TTC549 (cell line): Measurements from ENCODE around the gene ZNF512.

Experiments
- FAIRE-seq: peaks from 2 replicates; lab custom pipeline; 2012; peaks lifted over from hg19 to GRCh38; lab: Jason Lieb, UNC

The ZNF512 gene

DNA sequence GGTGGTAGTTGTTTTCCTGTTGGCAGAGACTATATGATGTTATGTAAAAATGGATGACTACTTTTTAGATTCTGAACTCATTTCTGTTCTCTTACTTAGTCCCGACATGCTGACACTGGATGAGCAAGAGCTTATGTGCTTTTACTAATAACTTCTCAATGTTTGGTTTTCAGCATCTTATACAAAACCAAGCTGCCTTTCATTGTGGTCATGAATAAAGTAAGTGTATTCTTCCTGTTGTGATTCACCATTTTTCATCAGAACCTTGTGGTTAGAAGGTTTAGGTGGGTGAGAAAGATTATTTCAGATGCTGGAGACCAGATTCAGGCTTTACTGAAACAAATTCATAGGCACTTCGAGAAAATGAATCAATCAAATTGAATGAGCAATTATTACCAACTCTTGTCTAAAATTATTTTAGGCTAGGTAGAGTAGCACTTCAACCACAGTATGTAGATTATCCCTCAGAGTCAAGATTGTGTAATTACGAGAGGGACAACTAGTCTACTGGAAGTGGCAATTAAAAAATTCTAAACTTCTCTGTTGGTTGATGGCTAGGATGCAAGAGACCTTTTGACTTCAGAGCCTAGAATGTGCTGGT, 55.3 kb downstream of the ZNF512 start:
- no peak for FAIRE-seq

DNA sequence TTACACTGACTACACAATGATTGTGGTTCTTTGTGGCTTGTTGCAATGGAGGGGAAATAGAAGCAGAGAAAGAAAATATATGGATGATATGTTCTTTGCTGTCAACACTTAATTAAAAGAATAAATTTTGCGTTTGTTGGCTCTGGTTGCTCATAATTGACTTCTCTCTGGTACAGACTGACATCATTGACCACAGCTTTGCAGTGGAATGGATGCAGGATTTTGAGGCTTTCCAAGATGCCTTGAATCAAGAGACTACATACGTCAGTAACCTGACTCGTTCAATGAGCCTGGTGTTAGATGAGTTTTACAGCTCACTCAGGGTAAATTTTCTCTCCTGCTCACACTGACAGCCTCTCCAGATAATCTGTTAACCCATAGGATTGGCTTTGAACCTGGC, 55.9 kb downstream of the ZNF512 start:
- FAIRE-seq, result no peak

DNA sequence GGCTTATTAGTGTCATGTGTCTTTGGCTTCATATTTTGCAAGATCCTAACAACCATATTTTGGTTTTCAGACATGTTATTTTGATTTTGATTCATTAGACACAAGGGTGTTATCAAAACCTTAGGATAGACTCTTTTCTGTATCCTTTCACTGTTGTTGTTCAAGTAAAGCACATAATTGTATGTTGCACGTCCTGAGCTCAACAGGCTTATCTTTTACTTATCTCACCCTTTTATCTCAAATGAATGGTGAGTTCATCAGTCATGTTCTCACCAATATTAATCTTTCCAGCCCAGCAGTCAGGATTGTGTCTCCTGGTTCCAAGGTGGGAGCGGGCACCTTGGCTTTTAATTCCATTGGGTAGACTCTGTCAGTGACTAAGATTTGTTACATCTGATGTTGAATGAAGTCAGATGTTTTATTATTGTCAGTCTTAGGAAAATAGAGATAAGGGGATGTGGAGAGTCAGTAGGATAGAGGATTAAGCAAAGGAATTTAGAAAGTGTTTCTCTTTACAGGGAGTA, 57.9 kb downstream of the ZNF512 start:
- FAIRE-seq, result no peak

DNA sequence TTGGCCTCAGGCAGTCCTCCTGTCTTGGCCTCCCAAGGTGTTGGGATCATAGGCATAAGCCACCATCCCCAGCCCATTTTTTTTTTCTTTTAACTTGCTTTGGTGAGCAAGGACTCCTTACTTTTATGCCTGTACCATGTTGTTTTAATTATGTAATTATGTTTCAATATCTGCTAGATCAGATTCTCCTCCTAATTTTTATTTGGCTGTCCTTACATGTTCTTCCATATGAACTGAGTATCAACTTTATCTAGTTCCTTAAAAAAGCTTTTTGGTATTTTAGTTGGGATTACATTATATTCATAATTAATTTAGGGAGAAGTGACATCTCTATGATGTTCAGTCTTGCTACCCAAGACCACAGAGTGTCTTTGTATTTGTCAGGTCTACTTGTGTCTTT, 62.4 kb downstream of the ZNF512 start:
- peak; percentile 9 for FAIRE-seq

DNA sequence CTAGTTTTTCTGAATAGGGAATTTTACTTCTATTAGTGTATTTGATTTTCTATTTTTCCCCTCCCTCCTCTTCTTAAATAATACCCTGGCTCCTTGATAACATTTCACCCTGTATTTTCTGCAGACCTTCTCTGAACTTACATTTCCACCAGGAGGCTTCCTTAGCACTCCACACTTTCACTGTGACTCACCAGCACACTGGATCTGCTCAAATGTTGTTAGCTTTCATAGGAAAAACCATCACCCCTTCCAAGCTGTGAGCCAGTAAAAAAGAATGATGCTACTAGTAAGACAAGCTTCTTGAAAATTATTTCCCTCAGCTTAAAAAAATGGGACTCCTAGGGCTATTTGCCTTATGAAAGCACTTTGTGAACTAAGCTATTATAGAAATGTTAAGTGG, 64.4 kb downstream of the ZNF512 start:
- no peak for FAIRE-seq

DNA sequence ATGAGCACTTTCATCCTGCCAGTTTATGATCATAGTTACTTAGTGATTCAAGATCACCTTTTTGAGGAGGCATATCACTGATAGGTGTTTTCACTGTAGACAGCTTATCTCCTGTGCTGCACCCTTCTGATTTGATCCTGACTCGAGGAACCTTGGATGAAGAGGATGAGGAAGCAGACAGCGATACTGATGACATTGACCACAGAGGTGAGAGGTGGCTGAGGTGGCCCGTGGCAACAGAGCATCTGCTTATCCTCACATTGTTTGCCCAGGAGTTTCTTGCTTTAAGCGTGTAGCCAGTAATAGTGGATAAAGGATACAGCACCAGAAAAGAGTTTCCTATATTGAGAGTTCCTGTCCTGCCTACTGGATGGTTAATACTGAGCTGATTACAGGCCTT, 64.9 kb downstream of the ZNF512 start:
- no peak for FAIRE-seq

DNA sequence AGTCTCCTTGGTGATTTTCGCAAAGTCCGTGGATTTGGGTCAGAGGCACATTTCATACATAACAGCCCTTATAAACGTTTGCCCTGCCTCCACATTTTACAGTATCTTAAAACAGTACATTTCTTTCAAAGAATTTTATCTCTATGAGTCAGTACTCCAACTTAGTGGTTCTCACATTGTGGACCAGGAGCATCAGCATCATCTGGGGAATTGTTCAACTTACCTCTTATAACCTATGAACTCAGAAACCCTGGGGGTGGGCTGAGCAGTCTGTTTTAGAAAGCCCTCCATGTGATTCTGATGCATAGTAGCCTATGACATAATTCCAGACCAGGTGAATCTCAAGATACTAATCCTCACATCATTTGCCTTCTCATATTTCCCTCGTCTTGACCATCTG, 68.2 kb downstream of the ZNF512 start:
- FAIRE-seq, result no peak

DNA sequence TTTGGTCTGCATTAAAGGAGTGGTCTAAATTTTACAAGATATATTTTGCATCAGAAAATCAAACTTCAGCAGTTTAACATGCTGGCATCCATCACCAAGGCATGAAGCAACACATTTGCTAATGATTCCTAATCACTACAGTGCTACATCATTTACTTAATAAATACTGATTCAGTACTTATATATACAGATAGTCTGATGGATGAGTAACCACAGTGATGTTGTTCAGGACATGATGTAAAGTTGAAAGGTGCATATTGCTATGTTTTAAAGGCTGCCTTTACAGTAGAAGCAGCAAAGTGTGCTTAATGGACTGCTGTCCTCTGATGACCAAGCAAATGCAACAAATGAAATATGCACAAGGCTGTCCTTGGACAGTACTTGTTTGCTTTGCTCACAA, 69.5 kb downstream of the ZNF512 start:
- FAIRE-seq, result no peak

DNA sequence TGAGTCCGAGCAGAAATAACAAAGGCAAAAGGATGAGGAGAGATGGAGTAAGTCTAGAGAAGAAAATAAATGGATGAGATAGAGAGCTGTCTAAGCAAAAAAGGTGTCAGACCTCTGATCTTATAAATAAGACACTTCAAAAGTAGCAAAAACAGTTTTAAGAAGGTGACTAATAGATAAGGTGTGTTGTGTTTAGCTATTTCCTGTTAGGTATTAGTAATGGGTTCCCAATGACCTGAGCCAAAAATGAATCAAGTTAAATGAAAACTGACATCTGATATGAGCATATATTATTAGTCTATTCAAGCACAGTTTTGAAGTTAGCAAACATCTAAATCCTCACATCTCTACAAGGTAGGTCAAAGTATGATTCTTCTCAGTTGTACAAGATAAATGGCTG, 69.9 kb downstream of the ZNF512 start:
- FAIRE-seq, result no peak

DNA sequence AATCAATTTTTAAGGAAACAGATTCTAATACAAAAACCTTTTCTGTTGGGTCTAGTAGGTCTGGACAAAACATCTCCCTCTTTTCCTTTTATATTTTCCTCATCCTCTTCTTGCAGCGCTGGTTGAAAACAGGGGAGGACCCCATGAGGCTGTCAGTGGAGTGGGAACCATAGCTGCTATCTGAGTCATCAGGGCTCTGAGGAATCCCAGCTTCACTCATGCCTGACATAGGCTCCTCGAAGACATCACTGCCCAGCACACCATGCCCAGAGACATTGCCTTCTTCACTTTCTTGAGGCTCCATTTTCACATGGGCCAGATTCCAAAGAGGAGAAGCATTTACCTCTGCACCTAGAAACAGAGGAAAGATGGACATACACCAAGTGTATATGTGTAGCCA, 70.6 kb downstream of the ZNF512 start:
- FAIRE-seq, result no peak

DNA sequence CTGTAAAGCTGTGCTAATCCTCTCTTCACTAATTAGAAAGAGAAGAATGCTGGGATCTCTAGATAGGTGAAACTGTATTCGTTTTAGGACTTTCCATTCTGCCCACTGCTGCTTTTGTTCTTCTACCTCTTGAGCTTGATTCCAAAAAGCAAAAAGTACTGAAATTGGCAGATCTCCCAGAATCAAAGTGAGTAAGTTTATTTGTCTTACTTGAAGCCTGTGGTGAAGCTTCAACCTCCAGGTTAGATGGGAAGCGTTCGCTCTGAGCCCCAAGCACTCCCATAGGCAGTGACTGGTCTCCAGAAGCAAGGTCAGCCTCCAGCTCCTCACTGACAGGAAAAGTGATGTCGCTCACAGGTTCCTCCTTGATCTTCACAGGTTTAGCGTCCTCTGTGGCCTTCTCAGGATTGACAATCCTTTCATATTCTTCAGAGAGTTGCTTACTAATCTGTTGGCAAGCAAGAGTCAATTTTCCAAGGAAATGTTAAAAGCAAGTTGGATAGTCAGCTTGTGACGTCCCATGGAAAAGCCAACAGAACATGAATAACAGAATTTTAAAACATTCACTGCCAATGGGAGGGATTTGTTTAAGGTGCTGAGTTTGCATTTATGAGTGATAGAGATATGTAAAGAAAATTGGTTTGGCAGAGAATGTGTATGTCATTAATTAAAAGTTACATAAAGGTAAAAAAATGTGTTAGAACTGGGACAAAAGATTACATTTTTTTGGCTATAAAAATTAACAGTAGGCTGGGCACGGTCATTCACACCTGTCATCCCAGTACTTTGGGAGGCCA, 72.5 kb downstream of the ZNF512 start:
- FAIRE-seq, result no peak

DNA sequence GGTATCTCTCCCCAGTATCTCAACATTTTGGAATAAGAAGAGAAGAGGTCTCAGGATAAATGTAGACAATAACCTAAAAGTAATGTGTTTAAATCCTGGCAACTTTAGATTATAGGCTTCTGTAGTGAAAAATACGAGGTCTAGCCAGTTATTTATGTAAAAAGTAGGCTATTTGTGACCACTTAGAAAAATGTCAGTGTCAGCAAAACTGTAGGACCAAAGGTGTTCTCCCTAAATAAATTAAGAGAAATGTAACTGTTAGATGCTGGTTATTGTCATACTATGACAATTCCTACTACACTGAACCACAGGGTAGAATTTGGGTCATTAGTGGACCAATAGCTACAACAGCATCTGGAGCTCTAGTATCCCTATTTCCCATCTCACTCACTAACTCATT, 78.5 kb downstream of the ZNF512 start:
- no peak for FAIRE-seq

DNA sequence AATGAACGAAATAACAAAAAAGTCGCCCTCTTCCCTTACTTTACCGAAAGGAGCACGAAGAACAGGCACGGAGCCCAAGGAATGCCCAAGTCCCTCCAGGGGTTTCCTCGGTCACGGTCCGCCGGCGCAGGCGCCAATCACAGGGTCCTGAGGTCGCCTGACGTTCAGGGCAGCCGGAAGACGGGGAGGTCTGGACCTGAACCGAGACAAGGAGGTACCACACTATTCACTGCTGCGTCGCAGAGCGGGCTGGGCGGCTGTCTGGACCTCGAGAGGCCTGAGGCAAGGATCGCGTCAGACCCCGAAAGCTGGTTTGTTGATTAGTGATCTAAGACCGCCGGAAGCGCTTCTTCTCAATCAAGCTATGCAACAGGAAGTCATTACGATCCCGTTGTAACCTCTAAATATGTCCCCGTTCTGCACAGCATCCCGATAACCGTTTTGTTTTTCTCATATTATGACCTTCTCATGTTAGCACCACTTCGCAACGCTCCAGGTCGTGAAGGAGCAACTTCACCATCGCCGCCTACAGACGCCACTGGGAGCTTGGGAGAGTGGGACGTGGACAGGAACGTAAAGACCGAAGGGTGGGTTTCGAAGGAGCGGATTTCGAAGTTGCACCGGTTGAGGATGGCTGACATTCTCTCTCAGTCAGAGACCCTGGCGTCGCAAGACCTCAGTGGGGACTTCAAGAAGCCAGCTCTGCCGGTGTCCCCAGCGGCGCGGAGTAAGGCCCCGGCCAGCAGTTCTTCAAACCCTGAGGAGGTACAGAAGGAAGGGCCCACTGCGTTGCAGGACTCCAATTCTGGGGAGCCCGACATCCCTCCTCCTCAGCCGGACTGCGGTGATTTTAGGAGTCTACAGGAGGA, 80.7 kb downstream of the ZNF512 start, which contains the start of the genes SLC4A1AP and SUPT7L:
Gene SLC4A1AP, plus strand, starts transcription at position 605 of the 869 bp plus-strand sequence. Its CDS starts 26 bp downstream, at position 631.
Gene SUPT7L, minus strand, starts transcription at position 330 of the 869 bp plus-strand sequence. CDS start 1,422 bp downstream, outside the sequence.
- FAIRE-seq, result no peak

DNA sequence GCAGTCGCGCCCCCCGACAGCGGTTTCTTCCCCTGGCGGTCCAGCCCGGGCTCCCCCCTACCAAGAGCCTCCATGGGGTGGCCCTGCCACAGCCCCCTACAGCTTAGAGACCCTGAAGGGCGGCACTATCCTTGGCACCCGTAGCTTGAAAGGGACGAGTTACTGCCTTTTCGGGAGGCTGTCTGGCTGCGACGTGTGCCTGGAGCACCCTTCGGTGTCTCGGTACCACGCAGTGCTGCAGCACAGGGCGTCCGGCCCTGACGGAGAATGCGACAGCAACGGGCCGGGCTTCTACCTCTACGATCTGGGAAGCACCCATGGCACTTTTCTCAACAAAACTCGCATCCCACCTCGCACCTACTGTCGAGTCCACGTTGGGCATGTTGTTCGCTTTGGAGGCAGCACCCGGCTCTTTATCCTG, 81.3 kb downstream of the ZNF512 start:
- FAIRE-seq, result no peak

DNA sequence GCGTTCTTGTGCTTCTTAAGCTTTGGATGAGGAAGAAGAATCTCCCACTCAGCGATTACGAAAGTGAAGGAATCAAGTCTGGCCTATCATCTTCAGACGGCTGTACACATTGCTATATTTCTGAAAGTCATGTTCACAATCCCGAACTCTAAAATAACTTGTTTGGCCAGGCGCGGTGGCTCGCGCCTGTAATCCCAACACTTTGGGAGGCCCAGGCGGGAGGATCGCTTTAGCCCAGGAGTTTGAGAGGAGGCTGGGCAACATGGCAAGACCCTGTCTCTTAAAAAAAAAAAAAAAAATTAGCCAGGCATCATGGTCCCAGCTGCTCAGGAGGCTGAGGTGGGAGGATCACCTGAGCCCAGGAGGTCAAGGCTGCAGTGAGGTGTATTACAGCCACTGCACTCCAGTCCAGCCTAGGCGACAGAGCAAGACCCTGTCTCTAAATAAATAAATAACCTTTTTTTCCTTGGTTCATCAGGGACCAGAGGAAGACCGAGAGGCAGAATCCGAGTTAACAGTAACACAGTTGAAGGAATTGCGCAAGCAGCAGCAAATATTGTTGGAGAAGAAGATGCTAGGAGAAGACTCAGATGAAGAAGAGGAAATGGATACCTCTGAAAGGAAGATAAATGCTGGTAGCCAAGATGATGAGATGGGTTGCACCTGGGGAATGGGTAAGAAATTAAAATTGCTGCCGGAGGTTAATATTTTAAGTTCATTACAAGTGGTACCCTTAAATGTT, 82.0 kb downstream of the ZNF512 start:
- no peak for FAIRE-seq

DNA sequence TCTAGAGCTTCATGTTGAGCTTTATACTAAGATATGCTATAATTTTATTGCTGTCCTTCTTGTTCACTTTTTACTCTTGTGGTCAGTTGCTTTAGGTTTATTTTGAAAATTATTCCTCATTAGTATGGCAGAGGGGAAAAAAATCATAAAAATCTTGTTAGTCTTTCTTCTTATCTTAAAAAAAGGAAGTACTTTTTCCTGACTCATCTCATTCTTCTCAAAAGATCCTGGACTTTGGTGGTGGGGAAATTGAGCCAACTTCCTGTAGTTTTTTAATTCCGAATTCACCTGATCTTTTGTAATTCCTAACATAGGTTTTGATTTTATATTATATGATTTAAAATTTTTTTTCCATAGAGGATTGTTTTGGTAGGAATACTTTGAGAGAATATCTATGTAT, 84.6 kb downstream of the ZNF512 start:
- FAIRE-seq, result no peak

DNA sequence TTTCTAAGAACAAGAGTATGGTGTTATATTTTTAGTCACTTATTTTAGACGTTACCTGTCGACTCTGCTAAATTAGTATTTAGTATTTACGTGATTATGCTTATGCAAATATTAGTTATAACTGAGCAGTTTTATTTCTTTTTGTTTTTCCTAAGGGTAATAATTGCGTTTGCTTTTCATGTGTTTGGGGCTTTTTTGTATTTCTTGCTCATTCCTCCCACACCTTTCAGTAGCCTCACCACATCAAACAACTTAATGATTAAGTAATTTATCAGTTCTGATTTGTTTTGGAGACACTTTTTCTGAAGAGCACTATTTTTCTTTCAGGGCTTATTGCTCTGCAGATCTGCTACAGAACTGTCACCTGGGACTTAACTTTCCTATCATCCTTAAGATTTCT, 88.4 kb downstream of the ZNF512 start:
- no peak for FAIRE-seq
